ENCODE measurements around the gene PTPRQ. TPM values are rescaled to one million over a fixed set of nuclear protein-coding genes. Genes with fewer than 3 reads are reported as not detected.

Gene PTPRQ
- total RNA-seq, 1 donor from 2014 or later, result not detected

DNA sequence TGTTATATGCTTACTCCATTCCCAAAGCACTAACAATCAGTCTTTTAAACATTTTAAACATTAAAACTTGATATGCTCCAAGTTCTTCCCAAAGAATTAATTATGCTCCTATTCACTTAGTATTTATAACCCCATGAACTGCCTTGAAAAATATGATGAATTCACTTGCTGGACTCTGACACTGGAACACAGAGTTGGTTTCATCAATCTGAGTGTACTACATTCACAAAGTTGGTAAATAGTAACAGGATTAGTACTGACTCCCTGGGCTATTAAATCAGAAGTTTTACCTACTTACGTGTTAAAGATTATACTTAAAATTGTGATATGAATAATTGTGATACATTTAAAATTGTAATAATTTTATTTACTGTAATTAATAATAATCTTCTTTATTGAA lies 246.1 kb downstream of the PTPRQ start:
- Mint-ChIP-seq H3K4me1 (no peaks in the 10 kb centered on the region), H3K9me3 (no peaks in the 10 kb centered on the region), H3K27ac (ENCODE audit: unreplicated experiment) (no peak overlapping the region), H3K36me3 (ENCODE audit: low read depth) (no peaks in the 10 kb centered on the region), H3K27me3 (ENCODE audit: low read depth) (no peaks in the 10 kb centered on the region), H3K4me3 (no peak overlapping the region)
- TF ChIP-seq, protein P1, sequence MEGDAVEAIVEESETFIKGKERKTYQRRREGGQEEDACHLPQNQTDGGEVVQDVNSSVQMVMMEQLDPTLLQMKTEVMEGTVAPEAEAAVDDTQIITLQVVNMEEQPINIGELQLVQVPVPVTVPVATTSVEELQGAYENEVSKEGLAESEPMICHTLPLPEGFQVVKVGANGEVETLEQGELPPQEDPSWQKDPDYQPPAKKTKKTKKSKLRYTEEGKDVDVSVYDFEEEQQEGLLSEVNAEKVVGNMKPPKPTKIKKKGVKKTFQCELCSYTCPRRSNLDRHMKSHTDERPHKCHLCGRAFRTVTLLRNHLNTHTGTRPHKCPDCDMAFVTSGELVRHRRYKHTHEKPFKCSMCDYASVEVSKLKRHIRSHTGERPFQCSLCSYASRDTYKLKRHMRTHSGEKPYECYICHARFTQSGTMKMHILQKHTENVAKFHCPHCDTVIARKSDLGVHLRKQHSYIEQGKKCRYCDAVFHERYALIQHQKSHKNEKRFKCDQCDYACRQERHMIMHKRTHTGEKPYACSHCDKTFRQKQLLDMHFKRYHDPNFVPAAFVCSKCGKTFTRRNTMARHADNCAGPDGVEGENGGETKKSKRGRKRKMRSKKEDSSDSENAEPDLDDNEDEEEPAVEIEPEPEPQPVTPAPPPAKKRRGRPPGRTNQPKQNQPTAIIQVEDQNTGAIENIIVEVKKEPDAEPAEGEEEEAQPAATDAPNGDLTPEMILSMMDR (conservative IDR thresholded peaks at IDR 0.05), result no peak
- no peak for DNase-seq (ENCODE audit: low read depth, low spot score)

DNA sequence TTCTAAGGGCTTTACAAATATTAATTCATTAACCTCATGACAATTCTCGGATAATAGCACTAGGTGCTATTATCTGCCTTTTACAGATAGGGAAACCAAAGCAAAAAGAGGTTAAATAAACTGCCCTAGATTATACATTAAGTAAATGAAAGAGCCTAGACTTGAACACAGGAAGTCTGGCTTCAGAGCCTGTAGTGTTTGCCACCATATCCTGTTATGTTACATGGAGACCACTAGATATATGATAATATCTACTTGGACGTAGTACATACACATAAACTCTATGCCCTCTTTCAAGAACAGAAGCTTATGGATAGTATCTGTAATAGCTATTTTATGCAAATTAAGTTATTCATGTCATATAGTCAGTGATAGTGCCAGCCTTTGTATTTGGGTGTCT lies 246.5 kb downstream of the PTPRQ start:
- Mint-ChIP-seq H3K27ac (ENCODE audit: unreplicated experiment) (no peak overlapping the region), H3K4me3 (no peak overlapping the region), H3K36me3 (ENCODE audit: low read depth) (no peaks in the 10 kb centered on the region), H3K4me1 (no peaks in the 10 kb centered on the region), H3K9me3 (no peaks in the 10 kb centered on the region), H3K27me3 (ENCODE audit: low read depth) (no peaks in the 10 kb centered on the region)
- TF ChIP-seq, protein P1 (conservative IDR thresholded peaks at IDR 0.05), result no peak
- no peak for DNase-seq (ENCODE audit: low read depth, low spot score)

DNA sequence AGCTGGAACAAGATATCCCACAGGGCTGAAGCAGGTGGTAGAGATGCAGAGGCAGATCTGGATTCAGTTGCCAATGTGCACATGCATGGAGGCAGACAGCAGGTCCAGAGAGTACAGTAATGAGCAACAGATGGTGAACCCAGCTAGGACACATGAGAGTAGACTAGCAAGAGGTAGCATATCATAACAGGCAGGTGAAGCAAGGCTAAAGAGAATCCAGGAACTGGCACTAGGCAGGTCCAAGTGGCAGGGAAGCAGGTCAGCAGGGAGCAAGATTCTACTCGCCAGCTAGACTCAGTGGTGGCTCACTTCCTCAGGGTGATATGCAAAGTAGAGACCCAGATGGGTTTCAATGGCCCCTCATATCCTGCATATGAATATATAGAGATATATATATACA lies 248.1 kb downstream of the PTPRQ start:
- TF ChIP-seq, protein P1 (conservative IDR thresholded peaks at IDR 0.05), result no peak
- no peak overlapping the region for H3K27ac Mint-ChIP-seq (ENCODE audit: unreplicated experiment)
- no peaks in the 10 kb centered on the region for H3K27me3 Mint-ChIP-seq (ENCODE audit: low read depth)
- DNase-seq (ENCODE audit: low read depth, low spot score), result no peak
- H3K9me3 Mint-ChIP-seq, result no peaks in the 10 kb centered on the region
- H3K4me3 Mint-ChIP-seq, result no peak overlapping the region
- H3K4me1 Mint-ChIP-seq, result no peaks in the 10 kb centered on the region
- H3K36me3 Mint-ChIP-seq (ENCODE audit: low read depth), result no peaks in the 10 kb centered on the region

DNA sequence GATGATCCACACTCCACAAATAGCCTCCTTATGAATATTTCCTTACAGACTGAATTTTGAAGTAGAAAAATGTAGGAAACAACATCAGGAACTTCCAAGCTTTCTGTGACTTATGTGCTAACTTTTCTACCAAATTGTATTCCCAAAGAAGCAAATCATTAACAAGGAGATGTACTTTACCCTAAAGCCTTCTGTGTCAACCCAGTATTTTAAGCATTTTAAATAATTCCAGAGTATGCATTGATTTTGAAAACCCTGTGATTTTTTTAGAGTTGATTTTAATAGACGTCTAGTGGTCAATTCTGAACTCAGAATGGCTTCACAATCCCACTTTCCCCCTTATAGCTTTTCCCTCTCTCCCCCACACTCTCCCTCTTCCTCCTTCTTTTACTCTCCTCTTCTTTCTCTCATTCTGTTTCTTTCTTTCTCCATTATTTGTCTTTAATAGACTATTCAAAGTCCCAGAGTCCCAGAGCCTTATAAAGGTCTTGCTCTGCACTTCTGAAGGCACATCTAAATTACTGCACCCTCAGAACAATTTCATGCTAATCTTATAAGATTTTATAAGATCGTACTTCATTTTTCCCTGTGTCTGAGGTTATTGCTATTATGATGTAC lies 253.3 kb downstream of the PTPRQ start:
- DNase-seq (ENCODE audit: low read depth, low spot score), result no peak
- H3K4me1 Mint-ChIP-seq, result no peaks in the 10 kb centered on the region
- H3K36me3 Mint-ChIP-seq (ENCODE audit: low read depth), result no peaks in the 10 kb centered on the region
- TF ChIP-seq, protein P1 (conservative IDR thresholded peaks at IDR 0.05), result no peak
- H3K4me3 Mint-ChIP-seq, result no peak overlapping the region
- no peak overlapping the region for H3K27ac Mint-ChIP-seq (ENCODE audit: unreplicated experiment)
- H3K27me3 Mint-ChIP-seq (ENCODE audit: low read depth), result no peaks in the 10 kb centered on the region
- H3K9me3 Mint-ChIP-seq, result no peaks in the 10 kb centered on the region

DNA sequence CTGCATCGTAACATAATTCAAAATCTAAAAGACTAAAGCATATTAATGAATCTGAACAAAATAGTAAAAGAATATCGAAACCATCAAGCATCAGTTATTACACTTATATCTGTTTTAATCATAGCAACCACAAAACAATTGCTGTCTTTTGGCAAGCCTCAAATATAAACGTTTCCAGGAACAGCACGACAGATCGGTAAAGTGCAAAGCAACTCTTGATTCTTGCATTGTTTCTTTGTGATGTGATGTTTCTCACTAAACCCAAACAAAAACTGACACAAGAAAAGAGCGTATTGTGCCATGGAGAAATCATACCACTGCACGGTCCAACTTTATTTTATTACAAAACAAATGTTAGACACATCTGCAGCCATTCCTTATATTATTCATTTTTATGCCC lies 254.2 kb downstream of the PTPRQ start:
- no peak for DNase-seq (ENCODE audit: low read depth, low spot score)
- no peak overlapping the region for H3K4me3 Mint-ChIP-seq
- H3K36me3 Mint-ChIP-seq (ENCODE audit: low read depth), result no peaks in the 10 kb centered on the region
- H3K27me3 Mint-ChIP-seq (ENCODE audit: low read depth), result no peaks in the 10 kb centered on the region
- TF ChIP-seq, protein P1 (conservative IDR thresholded peaks at IDR 0.05), result no peak
- no peak overlapping the region for H3K27ac Mint-ChIP-seq (ENCODE audit: unreplicated experiment)
- no peaks in the 10 kb centered on the region for H3K9me3 Mint-ChIP-seq
- H3K4me1 Mint-ChIP-seq, result peaks cover 4% of the 10 kb centered on the region
